Psoas muscle (tissue), 8 donors: ENCODE results near the gene RNF213. TPM values are rescaled to one million over a fixed set of nuclear protein-coding genes. Genes with fewer than 3 reads are reported as not detected.
"Not testable (repeated sequence)": the region's sequence is repeated elsewhere in the genome, so short reads cannot be mapped to it uniquely, and the experiment has no call there.

Experiments
- ATAC-seq, 4 donors: fragments of 200-7000 bp; cut with Tn5 transposase; one replicate each; pipeline ENCODE4 v1.9.1; 2020; ENCODE audit warnings: moderate library complexity in 3 of 4, mild to moderate bottlenecking in 2 of 4
- DNase-seq, 2 donors: peaks; one replicate each; pipeline ENCODE4 v3.0.0-alpha.2; 2020
- H3K27ac ChIP-seq: fragments of 200-600 bp; one replicate; pipeline ENCODE4 v1.8.0; 2022
- H3K27me3 ChIP-seq, 3 donors: fragments of 200-600 bp in 1 of 3; one replicate each; pipeline versions ENCODE4 v1.6.1 to v1.8.0; 2013 to 2022; ENCODE audit warnings: low read length in 2 of 3, mild to moderate bottlenecking in 2 of 3, moderate library complexity in 1 of 3; ENCODE audit not compliant: insufficient read depth in 3 of 3
- H3K36me3 ChIP-seq, 2 donors: fragments of 200-600 bp in 1 of 2; one replicate each; pipeline versions ENCODE4 v1.6.1 to v1.8.0; 2013 to 2022; ENCODE audit warnings: low read depth in 1 of 2, mild to moderate bottlenecking in 1 of 2, moderate library complexity in 1 of 2; ENCODE audit not compliant: insufficient read depth in 1 of 2
- H3K4me1 ChIP-seq: fragments of 200-600 bp; one replicate; pipeline ENCODE4 v1.8.0; 2022
- H3K4me3 ChIP-seq: fragments of 200-600 bp; one replicate; pipeline ENCODE4 v1.8.0; 2022; ENCODE audit warnings: mild to moderate bottlenecking
- H3K9me3 ChIP-seq: fragments of 200-600 bp; one replicate; pipeline ENCODE4 v1.8.0; 2022
- CTCF ChIP-seq: fragments of 200-600 bp; IDR thresholded peaks from one replicate; pipeline ENCODE4 v1.8.0; 2022; ENCODE audit warnings: antibody characterized with exemption
- WGBS, 3 donors: extraction: QIAGEN DNeasy Blood & Tissue Kit; methylation state at CpG; one replicate each; pipeline versions ENCODE4 v1.1.6 to v1.1.7; 2013; 5-methylcytosine and 5-hydroxymethylcytosine counted together
- intact Hi-C, 2 donors: fragments of 100-400 bp; cut with DNase I; formaldehyde crosslinking; loops; one replicate each; pipeline versions ENCODE4 v1.11.0 to v1.14.2; 2022
- polyA plus RNA-seq, 3 donors: library from polyadenylated mRNA; stranded (reverse); fragments of 200-250 nt; gene quantifications; one replicate each; pipeline ENCODE4 v1.2.3, GENCODE V29; 2013
- total RNA-seq, 4 donors: library from RNA; stranded (reverse); fragmentation: NEBNext Ultra II Directional in 2 of 4; extraction: Animal tissue kit (Norgen Biotek cat#: 25700) in 2 of 4; gene quantifications; one replicate each; pipeline versions ENCODE4 v1.2.1 to v1.2.4, GENCODE V29; 2021 to 2023
- donor health status: healthy with polysubstance abuse.
- donor health status: DM: no; HTN: no; CAD: no; lungs with moderate emphysema.
- donor health status: Bipolar disorder and iron deficiency.
- donor health status: healthy.
- donor health status: DM: yes; HTN: yes; CAD: no.
- donor health status: DM: no; HTN: no; CAD: no.
- donor health status: DM: no; HTN: no; CAD: no.
- donor health status: DM: yes; HTN: yes; CAD: no.

The RNF213 gene
- total and polyA plus RNA-seq, 7 donors, result 10.2 to 42.0 (median 33.7) TPM

- H3K27me3 ChIP-seq, result no peaks in the 10 kb centered on the region
- no peak overlapping the region for H3K4me3 ChIP-seq
- H3K36me3 ChIP-seq, result no peaks in the 10 kb centered on the region
- no peak overlapping the region for H3K27ac ChIP-seq
- no peaks in the 10 kb centered on the region for H3K9me3 ChIP-seq
- H3K4me1 ChIP-seq, result no peaks in the 10 kb centered on the region
- DNase-seq, result no peak
- no peak for ATAC-seq
- no peak for TF ChIP-seq CTCF
- intact Hi-C loops, result no loop called here
- WGBS, 3 donors, result 86 to 97% (median 96%) methylated on average over 4 of the region's 4 CpGs
Observed at GRCh38 chr17:80402959-80403358, 142.3 kb downstream of the RNF213 start.

GRCh38 chr17:80406146-80406545, 145.5 kb downstream of the RNF213 start:
- no peak for TF ChIP-seq CTCF
- H3K27ac ChIP-seq, result no peak overlapping the region
- no peaks in the 10 kb centered on the region for H3K27me3 ChIP-seq
- H3K36me3 ChIP-seq, result no peaks in the 10 kb centered on the region
- no peaks in the 10 kb centered on the region for H3K9me3 ChIP-seq
- ATAC-seq (no peak), DNase-seq (no peak)
- WGBS, 3 donors, result 85 to 88% (median 86%) methylated on average over 8 of the region's 8 CpGs
- H3K4me3 ChIP-seq, result no peak overlapping the region
- no peaks in the 10 kb centered on the region for H3K4me1 ChIP-seq
- intact Hi-C loops, result no loop called here

- 81 to 85% (median 85%) methylated on average over 5 of the region's 5 CpGs for WGBS, 3 donors
- intact Hi-C loops, H3K9me3 ChIP-seq, H3K36me3 ChIP-seq, H3K27me3 ChIP-seq, H3K27ac ChIP-seq, H3K4me3 ChIP-seq, DNase-seq, ATAC-seq, H3K4me1 ChIP-seq: not testable (repeated sequence)
Observed at GRCh38 chr17:80407917-80408316, 147.3 kb downstream of the RNF213 start.

- peak in 1 of 2 donors; percentile 23 for DNase-seq
- no peak overlapping the region for H3K4me3 ChIP-seq
- ATAC-seq, result no peak
- H3K9me3 ChIP-seq, result no peaks in the 10 kb centered on the region
- no peaks in the 10 kb centered on the region for H3K36me3 ChIP-seq
- no peak overlapping the region for H3K27ac ChIP-seq
- intact Hi-C loops, result no loop called here
- TF ChIP-seq CTCF, result no peak
- WGBS, 3 donors, result 18 to 19% (median 18%) methylated on average over 6 of the region's 6 CpGs
- H3K27me3 ChIP-seq, result no peaks in the 10 kb centered on the region
- peaks cover 2% of the 10 kb centered on the region for H3K4me1 ChIP-seq
Observed at GRCh38 chr17:80408872-80409271, 148.2 kb downstream of the RNF213 start.

GRCh38 chr17:80409626-80410025, 149.0 kb downstream of the RNF213 start:
- no peak for TF ChIP-seq CTCF

GRCh38 chr17:80410441-80411087, 149.9 kb downstream of the RNF213 start:
- H3K9me3 ChIP-seq, intact Hi-C loops, H3K4me1 ChIP-seq, H3K4me3 ChIP-seq, ATAC-seq, H3K27ac ChIP-seq, DNase-seq, H3K27me3 ChIP-seq, H3K36me3 ChIP-seq: not testable (repeated sequence)
- WGBS, 3 donors, result 82 to 90% (median 84%) methylated on average over 16 of the region's 16 CpGs

More at GRCh38 chr17:80409626-80410025, 149.0 kb downstream of the RNF213 start:
- Histone ChIP-seq H3K4me1 (peaks cover 5% of the 10 kb centered on the region), H3K27ac (no peak overlapping the region), H3K36me3 (no peaks in the 10 kb centered on the region), H3K9me3 (no peaks in the 10 kb centered on the region), H3K27me3 (no peaks in the 10 kb centered on the region), H3K4me3 (no peak overlapping the region)
- 87% methylated on average over 13 of the region's 13 CpGs for WGBS, 3 donors
- ATAC-seq (no peak), DNase-seq (peak in 1 of 2 donors; percentile 14)
- intact Hi-C loops, result no loop called here
